Stimulated activated CD8-positive, alpha-beta memory T cell treated with anti-CD3 and anti-CD28 coated beads, Interleukin-15, amount 100 ng/mL, for 48 hours (primary cell): ENCODE data around the gene PAK3.

Experiments used
- DNase-seq, 2 donors: peaks; one replicate each; pipeline ENCODE4 v3.0.0-alpha.2; 2020; ENCODE audit warnings: low read depth in 2 of 2

PAK3 gene

GRCh38 chrX:111260451-111260850 is 164.5 kb downstream of the PAK3 start:
- no peak for DNase-seq

- no peak for DNase-seq
Measured at GRCh38 chrX:111262086-111262485, 166.1 kb downstream of the PAK3 start.

- no peak for DNase-seq
Measured at GRCh38 chrX:111264385-111264784, 168.4 kb downstream of the PAK3 start.

GRCh38 chrX:111265486-111265885 is 169.5 kb downstream of the PAK3 start:
- DNase-seq = no peak

- no peak for DNase-seq
Measured at GRCh38 chrX:111268506-111268905, 172.5 kb downstream of the PAK3 start.

- DNase-seq = no peak
Measured at GRCh38 chrX:111270339-111270738, 174.3 kb downstream of the PAK3 start, which contains the start of gene CAPN6. Gene CAPN6 (minus strand): TSS chrX:111270483. CDS start chrX:111263936, 6,547 bp downstream.
